Left ventricle myocardium inferior (tissue), 1 donor: ENCODE results near the gene TMPRSS3. TPM values are rescaled to one million over a fixed set of nuclear protein-coding genes. Genes with fewer than 3 reads are reported as not detected.

Experiments
- DNase-seq: peaks from one replicate; pipeline ENCODE4 v3.0.0-alpha.2; 2020
- H3K27ac ChIP-seq: fragments of 200-600 bp; replicated peaks from 2 replicates; pipeline ENCODE4 v1.8.0; 2021
- H3K27me3 ChIP-seq: fragments of 200-600 bp; 2 replicates; pipeline ENCODE4 v1.8.0; 2021; ENCODE audit warnings: low read depth
- H3K36me3 ChIP-seq: fragments of 200-600 bp; 2 replicates; pipeline ENCODE4 v1.8.0; 2021
- H3K4me1 ChIP-seq: fragments of 200-600 bp; 2 replicates; pipeline ENCODE4 v1.8.0; 2021
- H3K4me3 ChIP-seq: fragments of 200-600 bp; 2 replicates; pipeline ENCODE4 v1.8.0; 2021; ENCODE audit warnings: mild to moderate bottlenecking, moderate library complexity
- H3K9me3 ChIP-seq: fragments of 200-600 bp; replicated peaks from 2 replicates; pipeline ENCODE4 v1.8.0; 2021
- intact Hi-C: fragments of 100-400 bp; cut with micrococcal nuclease; formaldehyde crosslinking; loops from one replicate; pipeline ENCODE4 v1.11.0; 2022
- total RNA-seq: library from RNA; stranded (reverse); fragmentation: NEBNext Ultra II Directional; extraction: Animal tissue kit (Norgen Biotek cat#: 25700); gene quantifications from one replicate; pipeline ENCODE4 v1.2.1, GENCODE V29; 2021
- TF ChIP-seq, protein P1 (sequence below): fragments of 200-600 bp; IDR thresholded peaks from 2 replicates; pipeline ENCODE4 v1.8.0; 2021; ENCODE audit warnings: antibody characterized with exemption, mild to moderate bottlenecking, borderline replicate concordance
- donor health status: DM: no; HTN: yes; CAD: no; lungs with severe emphysema.

The TMPRSS3 gene
- total RNA-seq, 1 donor from 2014 or later, result not detected

- Histone ChIP-seq H3K27me3 (peaks cover 71% of the 10 kb centered on the region), H3K4me1 (no peaks in the 10 kb centered on the region), H3K27ac (no peak overlapping the region), H3K9me3 (peaks cover 1% of the 10 kb centered on the region), H3K4me3 (no peak overlapping the region), H3K36me3 (no peaks in the 10 kb centered on the region)
- DNase-seq, result no peak
- TF ChIP-seq, protein P1, sequence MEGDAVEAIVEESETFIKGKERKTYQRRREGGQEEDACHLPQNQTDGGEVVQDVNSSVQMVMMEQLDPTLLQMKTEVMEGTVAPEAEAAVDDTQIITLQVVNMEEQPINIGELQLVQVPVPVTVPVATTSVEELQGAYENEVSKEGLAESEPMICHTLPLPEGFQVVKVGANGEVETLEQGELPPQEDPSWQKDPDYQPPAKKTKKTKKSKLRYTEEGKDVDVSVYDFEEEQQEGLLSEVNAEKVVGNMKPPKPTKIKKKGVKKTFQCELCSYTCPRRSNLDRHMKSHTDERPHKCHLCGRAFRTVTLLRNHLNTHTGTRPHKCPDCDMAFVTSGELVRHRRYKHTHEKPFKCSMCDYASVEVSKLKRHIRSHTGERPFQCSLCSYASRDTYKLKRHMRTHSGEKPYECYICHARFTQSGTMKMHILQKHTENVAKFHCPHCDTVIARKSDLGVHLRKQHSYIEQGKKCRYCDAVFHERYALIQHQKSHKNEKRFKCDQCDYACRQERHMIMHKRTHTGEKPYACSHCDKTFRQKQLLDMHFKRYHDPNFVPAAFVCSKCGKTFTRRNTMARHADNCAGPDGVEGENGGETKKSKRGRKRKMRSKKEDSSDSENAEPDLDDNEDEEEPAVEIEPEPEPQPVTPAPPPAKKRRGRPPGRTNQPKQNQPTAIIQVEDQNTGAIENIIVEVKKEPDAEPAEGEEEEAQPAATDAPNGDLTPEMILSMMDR, result no peak
- intact Hi-C loops, result no loop called here
These were observed 19.9 kb downstream of the TMPRSS3 start for GRCh38 chr21:42375966-42376337.

GRCh38 chr21:42375506-42375905 is 20.3 kb downstream of the TMPRSS3 start:
- Histone ChIP-seq H3K4me1 (no peaks in the 10 kb centered on the region), H3K9me3 (no peaks in the 10 kb centered on the region), H3K27me3 (peaks cover 73% of the 10 kb centered on the region), H3K4me3 (no peak overlapping the region), H3K27ac (no peak overlapping the region), H3K36me3 (no peaks in the 10 kb centered on the region)
- intact Hi-C loops, result no loop called here
- TF ChIP-seq, protein P1, result no peak
- DNase-seq, result no peak

DNA sequence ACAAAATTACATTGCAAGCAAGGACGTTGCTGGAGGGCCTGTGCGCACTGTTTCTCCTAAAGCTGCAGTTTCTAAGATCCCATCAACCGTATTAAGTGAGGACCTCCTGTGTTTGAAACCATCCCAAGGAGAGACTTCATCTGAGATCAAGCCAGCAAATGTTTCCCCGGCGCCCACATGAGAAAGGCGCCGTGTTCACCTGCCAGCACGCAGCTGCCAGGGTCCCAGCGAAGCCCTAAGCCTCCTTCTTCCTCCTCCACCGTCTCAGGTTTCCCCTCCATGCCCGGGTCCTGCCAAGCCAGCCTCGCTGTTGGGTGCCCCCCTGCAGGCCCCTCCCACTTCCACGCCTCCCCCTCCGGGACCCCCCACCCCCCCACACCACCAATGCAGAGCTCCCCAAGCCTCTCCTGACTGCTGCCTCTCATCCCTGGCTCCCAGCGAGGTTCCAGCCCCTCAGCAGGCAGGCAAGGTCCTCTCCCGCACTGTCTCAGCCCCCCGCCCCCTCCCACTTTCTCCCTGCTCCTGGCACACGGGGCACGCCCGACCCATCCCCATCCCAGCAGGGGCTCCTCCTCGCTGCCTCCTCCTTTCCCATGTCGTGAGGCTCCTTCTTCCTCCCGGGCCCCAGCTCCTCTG is 20.9 kb downstream of the TMPRSS3 start:
- Histone ChIP-seq H3K27ac (no peak overlapping the region), H3K9me3 (no peaks in the 10 kb centered on the region), H3K4me1 (no peaks in the 10 kb centered on the region), H3K4me3 (no peak overlapping the region), H3K27me3 (peaks cover 75% of the 10 kb centered on the region), H3K36me3 (no peaks in the 10 kb centered on the region)
- no peak for DNase-seq
- intact Hi-C loops, result no loop called here
- TF ChIP-seq, protein P1, result no peak

DNA sequence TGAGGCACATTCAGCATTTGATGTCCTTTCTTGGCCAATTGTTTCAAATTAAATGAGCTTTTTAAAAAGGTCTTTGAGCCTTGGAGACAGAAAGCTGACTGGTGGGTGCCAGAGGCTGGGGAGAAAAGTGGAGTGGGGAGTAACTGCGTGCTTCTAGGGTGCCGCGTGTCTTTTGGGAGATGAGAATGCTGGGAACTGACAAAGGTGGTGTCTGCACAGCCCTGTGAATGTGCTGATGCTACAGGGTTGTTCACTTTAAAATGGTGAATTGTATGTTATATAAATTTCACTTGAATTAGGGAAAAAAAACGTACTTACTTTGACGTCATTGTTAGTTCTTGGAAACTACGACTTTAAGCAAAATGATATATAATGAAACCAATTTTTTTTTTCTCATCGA is 21.4 kb downstream of the TMPRSS3 start:
- Histone ChIP-seq H3K4me3 (no peak overlapping the region), H3K36me3 (no peaks in the 10 kb centered on the region), H3K27me3 (peaks cover 80% of the 10 kb centered on the region), H3K9me3 (no peaks in the 10 kb centered on the region), H3K27ac (no peak overlapping the region), H3K4me1 (no peaks in the 10 kb centered on the region)
- no peak for DNase-seq
- TF ChIP-seq, protein P1, result no peak
- intact Hi-C loops, result no loop called here

GRCh38 chr21:42373908-42374455 is 21.9 kb downstream of the TMPRSS3 start:
- intact Hi-C loops, result no loop called here
- Histone ChIP-seq H3K9me3 (no peaks in the 10 kb centered on the region), H3K36me3 (no peaks in the 10 kb centered on the region), H3K27me3 (peaks cover 84% of the 10 kb centered on the region), H3K4me1 (no peaks in the 10 kb centered on the region), H3K4me3 (no peak overlapping the region), H3K27ac (no peak overlapping the region)
- DNase-seq, result no peak
- TF ChIP-seq, protein P1, result no peak
